H9 (cell line): Measurements from ENCODE around the gene TUBB6. TPM values are rescaled to one million over a fixed set of nuclear protein-coding genes. Genes with fewer than 3 reads are reported as not detected.

Experiments used
- DNase-seq: peaks from one replicate; pipeline ENCODE4 v3.0.0-alpha.2; 2017
- H2AFZ ChIP-seq: one replicate; pipeline ENCODE4 v1.6.1; 2013; ENCODE audit warnings: mild to moderate bottlenecking, low read length, control low read depth, moderate library complexity
- H2AK5ac ChIP-seq: 2 replicates; pipeline ENCODE4 v1.6.1; 2013; ENCODE audit warnings: low read length, control low read depth, mixed read lengths; ENCODE audit not compliant: insufficient read length
- H2BK120ac ChIP-seq: one replicate; pipeline ENCODE4 v1.6.1; 2013; ENCODE audit warnings: low read depth, mild to moderate bottlenecking, low read length, control low read depth, inconsistent platforms; ENCODE audit not compliant: poor library complexity, severe bottlenecking
- H2BK12ac ChIP-seq: 2 replicates; pipeline ENCODE4 v1.6.1; 2013; ENCODE audit warnings: low read length, control low read depth, mixed read lengths, low read depth; ENCODE audit not compliant: insufficient read length
- H2BK15ac ChIP-seq: 2 replicates; pipeline ENCODE4 v1.6.1; 2013; ENCODE audit warnings: low read depth, low read length, control low read depth
- H2BK20ac ChIP-seq: one replicate; pipeline ENCODE4 v1.6.1; 2013; ENCODE audit warnings: low read depth, mild to moderate bottlenecking, low read length, control low read depth, inconsistent platforms; ENCODE audit not compliant: poor library complexity, severe bottlenecking
- H2BK5ac ChIP-seq: 2 replicates; pipeline ENCODE4 v1.6.1; 2013; ENCODE audit warnings: low read length, control low read depth, mixed read lengths; ENCODE audit not compliant: insufficient read length
- H3K14ac ChIP-seq: 2 replicates; pipeline ENCODE4 v1.6.1; 2013; ENCODE audit warnings: low read length, control low read depth; ENCODE audit not compliant: insufficient read depth
- H3K18ac ChIP-seq: 2 replicates; pipeline ENCODE4 v1.6.1; 2013; ENCODE audit warnings: low read depth, mild to moderate bottlenecking, mixed read lengths, low read length, control low read depth; ENCODE audit not compliant: insufficient read length
- H3K23ac ChIP-seq: 2 replicates; pipeline ENCODE4 v1.6.1; 2013; ENCODE audit warnings: low read length, control low read depth, mixed read lengths, low read depth; ENCODE audit not compliant: insufficient read length
- H3K23me2 ChIP-seq: 2 replicates; pipeline ENCODE4 v1.6.1; 2013; ENCODE audit warnings: low read depth, mild to moderate bottlenecking, mixed read lengths, low read length, control low read depth; ENCODE audit not compliant: insufficient read length, poor library complexity, severe bottlenecking
- H3K27ac ChIP-seq: 2 replicates; pipeline ENCODE4 v1.5.1; 2013; ENCODE audit warnings: low read length, control low read depth, mixed read lengths, low read depth; ENCODE audit not compliant: insufficient read length
- H3K27me3 ChIP-seq: 2 replicates; pipeline ENCODE4 v1.6.1; 2013; ENCODE audit warnings: low read length, control low read depth, inconsistent platforms; ENCODE audit not compliant: insufficient read depth
- H3K4ac ChIP-seq: 2 replicates; pipeline ENCODE4 v1.6.1; 2013; ENCODE audit warnings: low read depth, mild to moderate bottlenecking, control low read depth, inconsistent platforms, low read length, moderate library complexity
- H3K4me1 ChIP-seq: 2 replicates; pipeline ENCODE4 v1.6.1; 2013; ENCODE audit warnings: low read length, control low read depth, inconsistent platforms; ENCODE audit not compliant: insufficient read depth
- H3K4me2 ChIP-seq: 2 replicates; pipeline ENCODE4 v1.6.1; 2013; ENCODE audit warnings: low read length, control low read depth, mixed read lengths; ENCODE audit not compliant: insufficient read length, insufficient read depth
- H3K56ac ChIP-seq: 2 replicates; pipeline ENCODE4 v1.6.1; 2013; ENCODE audit warnings: low read depth, mild to moderate bottlenecking, mixed read lengths, low read length, control low read depth; ENCODE audit not compliant: insufficient read length
- H3K79me1 ChIP-seq: 2 replicates; pipeline ENCODE4 v1.6.1; 2013; ENCODE audit warnings: low read depth, mild to moderate bottlenecking, moderate library complexity, low read length, control low read depth, inconsistent platforms; ENCODE audit not compliant: insufficient read depth, poor library complexity, severe bottlenecking
- H3K79me2 ChIP-seq: 2 replicates; pipeline ENCODE4 v1.6.1; 2013; ENCODE audit warnings: low read length, control low read depth, inconsistent platforms; ENCODE audit not compliant: insufficient read depth
- H3K9ac ChIP-seq: 2 replicates; pipeline ENCODE4 v1.6.1; 2013; ENCODE audit warnings: low read length, control low read depth, mixed read lengths; ENCODE audit not compliant: insufficient read length; ENCODE audit errors: extremely low read depth
- H3K9me3 ChIP-seq: one replicate; pipeline ENCODE4 v1.6.1; 2013; ENCODE audit warnings: low read depth, low read length, inconsistent platforms; ENCODE audit not compliant: control insufficient read depth
- H3T11ph ChIP-seq: one replicate; pipeline ENCODE4 v1.6.1; 2013; ENCODE audit warnings: mild to moderate bottlenecking, low read length, control low read depth, inconsistent platforms
- H4K20me1 ChIP-seq: one replicate; pipeline ENCODE4 v1.6.1; 2013; ENCODE audit not compliant: control insufficient read depth, insufficient read length, insufficient read depth
- H4K5ac ChIP-seq: 2 replicates; pipeline ENCODE4 v1.6.1; 2013; ENCODE audit warnings: low read depth, mild to moderate bottlenecking, mixed read lengths, low read length, control low read depth; ENCODE audit not compliant: insufficient read length
- H4K8ac ChIP-seq: replicated peaks from 2 replicates; pipeline ENCODE4 v1.6.1; 2013; ENCODE audit warnings: low read length, control low read depth, mixed read lengths, low read depth; ENCODE audit not compliant: insufficient read length
- H4K91ac ChIP-seq: 2 replicates; pipeline ENCODE4 v1.6.1; 2013; ENCODE audit warnings: low read depth, mild to moderate bottlenecking, moderate library complexity, mixed read lengths, low read length, control low read depth; ENCODE audit not compliant: insufficient read length
- H3K27ac Mint-ChIP-seq, 3 experiments: 2 replicates in 2 of 3; 3 replicates in 1 of 3; pipeline ENCODE4 v1.8.0; 2020 to 2021; ENCODE audit warnings: mixed read lengths in 3 of 3, mild to moderate bottlenecking in 1 of 3, moderate library complexity in 1 of 3
- H3K27me3 Mint-ChIP-seq: 2 replicates; pipeline ENCODE4 v1.8.0; 2021; ENCODE audit warnings: low read depth, mild to moderate bottlenecking, moderate library complexity, mixed read lengths
- H3K36me3 Mint-ChIP-seq, 3 experiments: 2 replicates in 2 of 3; 3 replicates in 1 of 3; pipeline ENCODE4 v1.8.0; 2020 to 2021; ENCODE audit warnings: low read depth in 3 of 3, mixed read lengths in 3 of 3; ENCODE audit not compliant: insufficient read depth in 1 of 3
- H3K4me1 Mint-ChIP-seq, 2 experiments: 2 replicates each; pipeline ENCODE4 v1.8.0; 2020; ENCODE audit warnings: mixed read lengths in 2 of 2
- H3K4me3 Mint-ChIP-seq, 2 experiments: 2 replicates in 1 of 2; 3 replicates in 1 of 2; pipeline ENCODE4 v1.8.0; 2020 to 2021; ENCODE audit warnings: mild to moderate bottlenecking in 2 of 2, mixed read lengths in 2 of 2, moderate library complexity in 1 of 2
- H3K9me3 Mint-ChIP-seq, 2 experiments: 2 replicates in 1 of 2; 3 replicates in 1 of 2; pipeline ENCODE4 v1.8.0; 2020; ENCODE audit warnings: mild to moderate bottlenecking in 2 of 2, mixed read lengths in 2 of 2, moderate library complexity in 1 of 2
- CTCF ChIP-seq: fragments of 200-600 bp; sonication (generic); conservative IDR thresholded peaks from 3 replicates; pipeline ENCODE4 v1.8.0; 2021; ENCODE audit warnings: antibody characterized with exemption, mild to moderate bottlenecking
- WGBS: extraction: QIAGEN DNeasy Blood & Tissue Kit; methylation state at CpG from one replicate; pipeline ENCODE4 v1.1.7; 2013; ENCODE audit warnings: missing lambda C conversion rate, low lambda C conversion rate, mixed read lengths; ENCODE audit not compliant: insufficient read length; ENCODE audit errors: extremely low coverage; 5-methylcytosine and 5-hydroxymethylcytosine counted together
- total RNA-seq: library from RNA; stranded (reverse); gene quantifications from 2 replicates; pipeline ENCODE4 v1.2.1, GENCODE V29; 2021

TUBB6 gene
- total RNA-seq, 1 experiment from 2014 or later, result 134 TPM

GRCh38 chr18:12325726-12326245 lies 17.7 kb downstream of the TUBB6 start:
- Histone ChIP-seq H2AK5ac (no peak overlapping the region), H3K27me3 (no peaks in the 10 kb centered on the region), H4K5ac (no peak overlapping the region), H2BK20ac (no peak overlapping the region), H3K23ac (no peak overlapping the region), H3K4me1 (no peaks in the 10 kb centered on the region), H2BK15ac (no peak overlapping the region), H3K27ac (no peak overlapping the region), H2BK12ac (no peak overlapping the region), H4K20me1 (no peaks in the 10 kb centered on the region), H4K8ac (no peak overlapping the region), H3K9ac (no peak overlapping the region), H3T11ph (no peak overlapping the region), H3K79me1 (no peaks in the 10 kb centered on the region), H3K79me2 (peaks cover 2% of the 10 kb centered on the region; the same call in 1 of the 2 replicates), H2BK120ac (no peak overlapping the region), H3K4me2 (no peak overlapping the region), H2AFZ (no peak overlapping the region), H3K18ac (no peak overlapping the region), H3K14ac (no peak overlapping the region), H3K23me2 (no peaks in the 10 kb centered on the region), H4K91ac (no peak overlapping the region), H2BK5ac (no peak overlapping the region), H3K56ac (no peak overlapping the region), H3K9me3 (no peaks in the 10 kb centered on the region), H3K4ac (no peak overlapping the region)
- no peak for TF ChIP-seq CTCF
- DNase-seq, result no peak
- Mint-ChIP-seq H3K4me1 (peaks cover 12 to 13% of the 10 kb centered on the region in 2 experiments; a peak in 3 of 4 replicates), H3K9me3 (no peaks in the 10 kb centered on the region; a peak in 1 of 5 replicates), H3K36me3 (peaks cover 37 to 82% (median 62%) of the 10 kb centered on the region in 3 experiments; a peak in 6 of 7 replicates), H3K4me3 (no peak overlapping the region), H3K27me3 (no peaks in the 10 kb centered on the region), H3K27ac (no peak overlapping the region; a peak in 2 of 7 replicates)
- no CpG with 5 or more reads among the region's 29 CpGs for WGBS
